Adipocyte (in vitro differentiated cells): ENCODE measurements around the gene GNB3.

ENCODE experiments used
- DNase-seq: peaks from one replicate; pipeline ENCODE4 v3.0.0-alpha.2; 2015; ENCODE audit warnings: low read depth
- H3K27me3 ChIP-seq: replicated peaks from 2 replicates; pipeline ENCODE4 v1.7.0; 2013; ENCODE audit warnings: mild to moderate bottlenecking, low read length, moderate library complexity; ENCODE audit not compliant: control insufficient read depth, insufficient read depth
- H3K36me3 ChIP-seq: 2 replicates; pipeline ENCODE4 v1.7.0; 2013; ENCODE audit warnings: low read length, mild to moderate bottlenecking, moderate library complexity; ENCODE audit not compliant: control insufficient read depth, insufficient read depth, severe bottlenecking
- H3K4me1 ChIP-seq: 2 replicates; pipeline ENCODE4 v1.7.0; 2013; ENCODE audit warnings: mild to moderate bottlenecking, low read length, moderate library complexity; ENCODE audit not compliant: control insufficient read depth, insufficient read depth
- H3K4me3 ChIP-seq: 2 replicates; pipeline ENCODE4 v1.7.0; 2013; ENCODE audit warnings: mild to moderate bottlenecking, low read length, moderate library complexity
- H3K9ac ChIP-seq: 2 replicates; pipeline ENCODE4 v1.7.0; 2013; ENCODE audit warnings: mild to moderate bottlenecking, low read length, moderate library complexity
- H3K9me3 ChIP-seq: 2 replicates; pipeline ENCODE4 v1.7.0; 2013; ENCODE audit warnings: mild to moderate bottlenecking, low read length, moderate library complexity; ENCODE audit not compliant: control insufficient read depth

The GNB3 gene

DNA sequence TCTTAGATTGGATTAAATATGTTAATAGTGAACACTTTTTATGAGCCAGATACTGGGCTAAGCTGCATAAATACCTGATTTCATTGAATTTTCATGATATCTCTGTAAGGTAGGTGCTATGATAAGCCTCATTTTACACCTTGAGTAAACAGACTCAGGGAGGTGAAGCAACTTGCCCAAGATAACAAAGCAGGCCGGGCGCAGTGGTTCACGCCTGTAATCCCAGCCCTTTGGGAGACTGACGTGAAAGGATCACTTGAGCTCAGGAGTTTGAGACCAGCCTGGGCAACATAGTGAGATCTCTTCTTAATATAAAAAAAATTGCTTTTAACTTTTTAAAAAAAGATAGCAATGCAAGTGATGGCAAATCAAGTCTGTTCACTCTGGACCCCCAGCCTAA, 1.4 kb downstream of the GNB3 start:
- Histone ChIP-seq H3K9ac (no peak overlapping the region), H3K4me1 (no peaks in the 10 kb centered on the region), H3K4me3 (no peak overlapping the region), H3K36me3 (peaks cover 15% of the 10 kb centered on the region), H3K27me3 (no peaks in the 10 kb centered on the region), H3K9me3 (no peaks in the 10 kb centered on the region)
- no peak for DNase-seq

DNA sequence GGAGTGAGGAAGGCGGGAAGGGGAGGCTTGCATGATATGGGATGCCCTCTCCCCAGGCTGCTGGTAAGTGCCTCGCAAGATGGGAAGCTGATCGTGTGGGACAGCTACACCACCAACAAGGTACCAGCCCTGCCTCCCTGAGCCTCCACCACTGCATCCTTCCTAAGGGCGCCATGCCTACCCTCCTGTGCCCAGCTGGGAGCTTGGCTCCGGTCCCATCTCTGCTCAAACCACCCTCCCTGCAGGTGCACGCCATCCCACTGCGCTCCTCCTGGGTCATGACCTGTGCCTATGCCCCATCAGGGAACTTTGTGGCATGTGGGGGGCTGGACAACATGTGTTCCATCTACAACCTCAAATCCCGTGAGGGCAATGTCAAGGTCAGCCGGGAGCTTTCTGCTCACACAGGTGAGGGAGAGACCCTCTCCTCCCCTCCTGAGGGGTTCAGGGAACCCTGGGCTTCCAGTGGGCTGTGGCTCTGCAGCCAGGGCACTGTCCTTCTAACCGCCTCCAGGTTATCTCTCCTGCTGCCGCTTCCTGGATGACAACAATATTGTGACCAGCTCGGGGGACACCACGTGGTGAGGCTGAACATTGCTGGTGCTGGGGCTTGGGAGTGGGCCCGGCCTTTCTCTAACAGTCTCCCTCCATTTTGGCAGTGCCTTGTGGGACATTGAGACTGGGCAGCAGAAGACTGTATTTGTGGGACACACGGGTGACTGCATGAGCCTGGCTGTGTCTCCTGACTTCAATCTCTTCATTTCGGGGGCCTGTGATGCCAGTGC, 2.6 kb downstream of the GNB3 start:
- Histone ChIP-seq H3K9me3 (no peaks in the 10 kb centered on the region), H3K27me3 (no peaks in the 10 kb centered on the region), H3K9ac (no peak overlapping the region), H3K36me3 (peaks cover 15% of the 10 kb centered on the region), H3K4me3 (no peak overlapping the region), H3K4me1 (no peaks in the 10 kb centered on the region)
- no peak for DNase-seq

DNA sequence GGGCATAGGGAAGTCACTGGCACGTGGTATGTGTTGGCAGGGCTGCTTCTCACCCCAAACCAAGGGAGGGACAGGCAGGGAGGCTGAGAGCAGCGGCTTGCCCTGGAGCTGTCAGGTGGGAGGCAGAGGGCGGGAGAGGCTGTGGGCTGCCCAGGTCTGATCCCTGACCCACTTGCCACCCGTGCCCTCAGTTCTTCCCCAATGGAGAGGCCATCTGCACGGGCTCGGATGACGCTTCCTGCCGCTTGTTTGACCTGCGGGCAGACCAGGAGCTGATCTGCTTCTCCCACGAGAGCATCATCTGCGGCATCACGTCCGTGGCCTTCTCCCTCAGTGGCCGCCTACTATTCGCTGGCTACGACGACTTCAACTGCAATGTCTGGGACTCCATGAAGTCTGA, 4.7 kb downstream of the GNB3 start:
- Histone ChIP-seq H3K4me3 (no peak overlapping the region), H3K36me3 (peaks cover 10% of the 10 kb centered on the region), H3K9ac (no peak overlapping the region), H3K4me1 (no peaks in the 10 kb centered on the region), H3K27me3 (no peaks in the 10 kb centered on the region), H3K9me3 (no peaks in the 10 kb centered on the region)
- no peak for DNase-seq

DNA sequence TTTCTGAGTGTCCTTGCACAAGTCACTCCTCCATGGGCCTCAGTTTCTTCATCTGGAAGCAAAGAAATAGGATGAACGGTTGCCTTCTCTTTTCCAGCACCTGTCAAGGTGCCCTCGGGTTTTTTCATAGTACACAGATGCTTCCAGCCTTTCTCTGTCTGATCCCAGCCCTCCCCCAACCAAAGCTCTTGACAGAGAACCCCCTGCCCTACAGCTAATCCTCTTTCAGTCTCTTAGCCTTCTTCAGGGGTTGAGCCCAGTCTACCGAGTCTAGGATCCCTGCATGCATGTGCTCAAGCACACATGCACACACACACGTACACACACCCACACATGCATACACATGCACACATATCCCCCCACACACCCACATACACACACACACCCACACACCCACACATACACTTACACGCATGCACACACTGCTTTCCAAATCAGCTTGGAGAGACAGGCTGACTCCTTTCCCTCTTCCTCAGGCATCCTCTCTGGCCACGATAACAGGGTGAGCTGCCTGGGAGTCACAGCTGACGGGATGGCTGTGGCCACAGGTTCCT, 5.7 kb downstream of the GNB3 start:
- Histone ChIP-seq H3K9ac (no peak overlapping the region), H3K36me3 (peaks cover 10% of the 10 kb centered on the region), H3K27me3 (no peaks in the 10 kb centered on the region), H3K9me3 (no peaks in the 10 kb centered on the region), H3K4me3 (no peak overlapping the region), H3K4me1 (peaks cover 5% of the 10 kb centered on the region)
- no peak for DNase-seq

DNA sequence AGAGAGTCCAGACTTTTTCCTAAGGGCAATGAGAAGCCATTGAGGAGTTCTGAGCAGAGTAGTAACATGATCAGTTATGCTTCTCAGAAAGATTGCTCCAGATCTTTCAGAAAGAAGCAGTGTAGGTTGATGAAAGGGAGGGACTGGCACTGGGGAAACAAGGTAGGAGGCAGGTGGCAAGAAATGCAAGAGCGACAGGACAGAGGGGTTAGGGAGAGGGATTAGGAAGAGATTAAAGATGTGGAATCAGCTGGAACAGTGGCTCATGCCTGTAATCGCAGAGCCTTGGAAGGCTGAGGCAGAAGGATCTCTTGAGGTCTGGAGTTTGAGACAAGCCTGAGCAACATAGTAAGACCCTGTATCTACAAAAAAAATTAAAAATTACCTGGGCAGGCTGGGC, 7.0 kb downstream of the GNB3 start:
- Histone ChIP-seq H3K27me3 (no peaks in the 10 kb centered on the region), H3K9me3 (no peaks in the 10 kb centered on the region), H3K9ac (no peak overlapping the region), H3K36me3 (peaks cover 10% of the 10 kb centered on the region), H3K4me3 (no peak overlapping the region), H3K4me1 (peaks cover 5% of the 10 kb centered on the region)
- DNase-seq, result no peak

DNA sequence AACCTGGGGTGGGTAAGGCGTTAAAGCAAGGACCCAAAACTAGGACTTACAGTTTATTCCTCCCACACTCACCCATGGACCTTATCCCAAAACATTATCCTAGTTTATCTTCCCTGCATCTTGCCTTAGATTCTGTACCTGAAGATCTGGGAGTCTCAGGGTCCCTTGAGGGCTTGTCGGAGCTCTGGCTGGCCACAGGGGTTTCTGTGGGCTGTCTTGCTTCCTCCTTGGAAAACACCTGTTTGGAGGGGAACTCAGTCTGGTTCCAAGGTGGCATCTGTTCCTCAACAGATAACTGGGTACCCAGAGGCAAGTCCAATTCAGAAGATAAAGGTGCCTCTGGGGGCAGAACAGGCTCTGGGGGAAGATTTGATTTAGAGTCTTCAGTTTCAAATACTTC, 8.7 kb downstream of the GNB3 start:
- no peak for DNase-seq
- no peak overlapping the region for H3K9ac ChIP-seq
- no peaks in the 10 kb centered on the region for H3K9me3 ChIP-seq
- H3K27me3 ChIP-seq, result no peaks in the 10 kb centered on the region
- peaks cover 8% of the 10 kb centered on the region for H3K36me3 ChIP-seq
- peaks cover 20% of the 10 kb centered on the region for H3K4me1 ChIP-seq
- no peak overlapping the region for H3K4me3 ChIP-seq

DNA sequence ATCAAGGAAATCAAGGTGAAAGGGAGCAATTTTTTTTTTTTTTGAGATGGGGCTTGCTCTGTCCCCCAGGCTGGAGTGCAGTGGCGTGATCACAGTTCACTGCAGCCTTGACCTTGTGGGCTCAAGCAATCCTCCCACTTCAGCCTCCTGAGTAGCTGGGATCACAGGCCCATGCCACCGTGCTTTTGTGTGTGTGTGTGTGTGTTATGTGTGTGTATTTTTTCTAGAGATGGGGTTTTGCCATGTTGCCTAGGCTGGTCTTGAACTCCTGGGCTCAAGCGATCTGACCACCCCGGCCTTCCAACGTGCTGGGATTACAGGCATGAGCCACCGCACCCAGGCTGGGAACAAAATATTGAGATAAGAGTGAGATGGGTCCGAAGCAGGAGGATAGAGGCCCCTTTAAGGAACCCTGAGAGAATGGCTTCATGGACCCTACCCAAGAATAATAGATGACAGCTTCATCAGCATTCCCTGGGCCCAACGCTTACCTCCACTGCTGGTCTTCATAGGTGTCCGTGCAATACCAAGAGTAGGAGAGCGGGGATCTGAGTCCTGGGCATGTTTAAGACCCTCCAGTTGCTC, 9.3 kb downstream of the GNB3 start:
- Histone ChIP-seq H3K36me3 (peaks cover 6% of the 10 kb centered on the region), H3K4me3 (no peak overlapping the region)

DNA sequence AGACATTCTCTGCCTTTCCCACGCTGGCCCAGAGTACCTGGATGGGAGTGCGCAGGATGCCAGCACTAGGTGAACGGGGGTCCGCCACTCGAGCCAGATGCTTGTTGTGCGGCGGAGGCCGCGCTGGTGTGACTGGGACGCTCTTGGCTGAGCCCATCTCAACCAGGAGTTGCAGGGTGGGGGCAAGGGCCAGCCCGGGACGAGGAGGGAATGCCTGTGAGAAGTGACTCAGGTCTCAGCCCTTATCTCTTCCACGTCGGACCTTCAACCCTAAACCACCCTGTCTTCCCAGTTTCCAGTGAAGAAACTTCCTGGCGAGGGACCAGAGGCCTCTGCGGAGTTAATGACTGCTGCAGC, 10.0 kb downstream of the GNB3 start:
- Histone ChIP-seq H3K36me3 (peaks cover 9% of the 10 kb centered on the region), H3K27me3 (no peaks in the 10 kb centered on the region), H3K4me1 (peaks cover 22% of the 10 kb centered on the region), H3K9ac (peak overlapping the region; percentile 17), H3K4me3 (peak overlapping the region; percentile 84), H3K9me3 (no peaks in the 10 kb centered on the region)
- DNase-seq, result no peak

More for the DNA sequence above, 9.3 kb downstream of the GNB3 start:
- Histone ChIP-seq H3K27me3 (no peaks in the 10 kb centered on the region), H3K9me3 (no peaks in the 10 kb centered on the region), H3K9ac (no peak overlapping the region), H3K4me1 (peaks cover 22% of the 10 kb centered on the region)
- no peak for DNase-seq

DNA sequence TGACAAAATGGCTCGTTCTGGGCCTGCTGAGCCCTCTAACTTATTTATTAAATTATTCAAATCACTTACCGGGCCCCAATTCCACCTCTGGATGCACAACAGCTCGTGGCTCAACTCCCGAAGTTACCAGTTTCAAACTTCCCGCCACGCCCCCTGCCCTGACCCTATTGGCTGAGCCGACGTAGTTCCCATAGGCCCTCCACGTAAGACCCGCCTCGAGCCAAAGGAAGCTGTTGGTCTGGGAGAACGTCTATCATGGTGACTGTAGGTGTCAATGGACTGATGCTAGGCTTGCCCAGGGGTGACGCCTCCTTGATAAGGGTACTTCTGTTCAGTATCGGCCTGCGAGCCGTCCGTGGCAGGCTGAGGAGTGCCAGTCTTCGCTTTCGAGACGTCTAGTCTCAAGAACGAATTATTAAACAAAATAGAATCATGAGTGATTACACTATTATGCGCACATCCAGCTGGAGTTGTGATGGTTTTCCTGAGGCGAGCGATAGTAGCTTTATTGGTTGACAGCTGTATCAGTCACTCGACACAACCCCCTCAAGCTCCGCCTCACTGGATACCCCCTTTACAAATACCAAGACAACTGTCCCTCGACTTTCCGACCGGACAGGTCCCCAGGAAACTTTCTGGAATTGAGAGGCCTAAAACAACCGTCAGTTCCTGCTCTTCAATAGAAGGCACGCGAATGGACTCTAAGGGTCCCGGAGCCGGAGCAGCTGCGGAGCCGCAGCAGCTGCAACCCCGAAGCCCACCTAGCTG, 10.6 kb downstream of the GNB3 start, which contains the start of gene CDCA3:
TSS of gene CDCA3 (minus strand) at position 134 of the 768 bp plus-strand sequence. CDS start 334 bp downstream, outside the sequence.
- no peaks in the 10 kb centered on the region for H3K27me3 ChIP-seq
- H3K9me3 ChIP-seq, result no peaks in the 10 kb centered on the region
- H3K9ac ChIP-seq, result peak within 1 kb of the TSS; percentile 85
- peaks cover 22% of the 10 kb centered on the region for H3K4me1 ChIP-seq
- DNase-seq, result peak; percentile 98
- H3K36me3 ChIP-seq, result peaks cover 13% of the 10 kb centered on the region
- peak within 1 kb of the TSS; percentile 84 for H3K4me3 ChIP-seq

DNA sequence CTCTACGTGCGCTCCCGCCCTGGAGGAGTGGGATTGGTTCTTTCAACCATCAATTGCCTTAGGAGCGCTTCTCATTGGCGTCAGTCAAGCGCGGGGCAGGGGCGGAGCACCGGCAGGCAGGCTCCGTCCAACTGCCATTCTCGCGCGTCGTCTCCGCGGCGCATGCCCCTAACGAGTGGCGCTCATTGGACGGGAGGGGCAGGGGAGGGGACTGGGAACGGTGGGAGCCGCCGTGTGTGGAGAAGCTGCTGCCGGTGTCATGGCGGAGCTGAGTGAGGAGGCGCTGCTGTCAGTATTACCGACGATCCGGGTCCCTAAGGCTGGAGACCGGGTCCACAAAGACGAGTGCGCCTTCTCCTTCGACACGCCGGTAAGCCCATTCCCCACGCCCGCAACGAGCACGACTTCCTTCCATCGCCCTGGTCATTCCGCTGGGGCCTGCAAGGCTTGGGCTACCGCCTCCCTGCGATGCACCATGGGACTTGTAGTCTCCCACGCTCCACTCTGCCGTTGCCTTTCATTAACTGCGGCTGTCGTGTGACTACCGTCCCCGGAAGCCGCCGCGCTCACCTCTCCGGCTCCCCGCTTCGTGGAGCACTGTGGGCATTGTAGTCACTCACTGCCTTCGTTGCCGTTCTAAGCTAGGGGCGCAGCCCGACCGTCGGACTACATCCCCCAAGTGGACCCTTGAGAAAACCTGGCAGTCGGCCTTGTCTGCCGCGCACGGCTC, 11.4 kb downstream of the GNB3 start, which contains the start of gene USP5:
TSS of gene USP5 (plus strand) at position 230 of the 730 bp plus-strand sequence. CDS start at position 260, 30 bp downstream.
- Histone ChIP-seq H3K4me3 (peak within 1 kb of the TSS; percentile 84), H3K9me3 (no peaks in the 10 kb centered on the region), H3K36me3 (peaks cover 16% of the 10 kb centered on the region), H3K27me3 (no peaks in the 10 kb centered on the region), H3K4me1 (peaks cover 22% of the 10 kb centered on the region), H3K9ac (peak within 1 kb of the TSS; percentile 85)
- peak; percentile 100 for DNase-seq
